ENCODE measurements around the gene COQ8B.

- TF ChIP-seq CTCF (IDR thresholded peaks at IDR 0.05) (no peak), POLR2A (IDR thresholded peaks at IDR 0.05) (no peak)
Measured at GRCh38 chr19:40683437-40683836, 33.2 kb downstream of the COQ8B start.
